PFSK-1 (cell line): ENCODE results near the gene PFKP.

Experiments
- FOXP2 ChIP-seq: optimal IDR thresholded peaks from 2 replicates; pipeline ENCODE3; 2011; ENCODE audit warnings: borderline replicate concordance, control low read depth, inconsistent platforms; ENCODE audit not compliant: insufficient read depth; ENCODE audit errors: extremely low read length, extremely low read depth
- POLR2AphosphoS5 ChIP-seq: IDR thresholded peaks from 2 replicates; pipeline ENCODE4 v1.6.1; 2012; ENCODE audit warnings: low read depth, mild to moderate bottlenecking, control low read depth, low read length, moderate library complexity
- REST ChIP-seq, 2 experiments: IDR thresholded peaks; 2 replicates each; pipeline versions ENCODE4 v1.6.1 to v1.8.0; 2011 to 2012; ENCODE audit warnings: low read depth in 2 of 2, low read length in 2 of 2, control low read depth in 1 of 2, inconsistent platforms in 1 of 2, mild to moderate bottlenecking in 1 of 2, moderate library complexity in 1 of 2; ENCODE audit not compliant: insufficient read depth in 1 of 2
- SIN3A ChIP-seq: IDR thresholded peaks from 2 replicates; pipeline ENCODE4 v1.6.1; 2012; ENCODE audit warnings: mild to moderate bottlenecking, low read length, moderate library complexity, borderline replicate concordance; ENCODE audit not compliant: insufficient read depth
- TAF1 ChIP-seq: IDR thresholded peaks from 2 replicates; pipeline ENCODE4 v1.6.1; 2012; ENCODE audit warnings: low read length, control low read depth, borderline replicate concordance; ENCODE audit not compliant: insufficient read depth

PFKP gene

GRCh38 chr10:3140280-3140679, 72.9 kb downstream of the PFKP start:
- no peak for TF ChIP-seq FOXP2
- TF ChIP-seq TAF1 = no peak

GRCh38 chr10:3141351-3142005, 74.1 kb downstream of the PFKP start:
- TF ChIP-seq SIN3A (no peak), POLR2AphosphoS5 (peak; percentile 15; the same call in 1 of the 2 replicates)

GRCh38 chr10:3142146-3142875, 75.0 kb downstream of the PFKP start:
- TF ChIP-seq FOXP2 (no peak), REST (IDR thresholded peaks at IDR 0.05; ENCODE audit: insufficient read depth in 1 of 2, low read depth in 2 of 2, low read length in 2 of 2) (no peak), POLR2AphosphoS5 (no peak; the same call in 1 of the 2 replicates)

GRCh38 chr10:3143366-3143765, 76.0 kb downstream of the PFKP start:
- TF ChIP-seq POLR2AphosphoS5 (no peak), TAF1 (no peak), FOXP2 (no peak), REST (IDR thresholded peaks at IDR 0.05; ENCODE audit: insufficient read depth in 1 of 2, low read depth in 2 of 2, low read length in 2 of 2) (no peak), SIN3A (no peak)

- no peak for TF ChIP-seq POLR2AphosphoS5
- TF ChIP-seq REST (IDR thresholded peaks at IDR 0.05; ENCODE audit: insufficient read depth in 1 of 2, low read depth in 2 of 2, low read length in 2 of 2) = no peak
- TF ChIP-seq SIN3A = no peak
- no peak for TF ChIP-seq TAF1
- TF ChIP-seq FOXP2 = no peak
Observed at GRCh38 chr10:3143791-3144434, 76.6 kb downstream of the PFKP start.

- TF ChIP-seq FOXP2 (no peak), TAF1 (no peak), REST (IDR thresholded peaks at IDR 0.05; ENCODE audit: insufficient read depth in 1 of 2, low read depth in 2 of 2, low read length in 2 of 2) (no peak), POLR2AphosphoS5 (no peak), SIN3A (no peak)
Observed at GRCh38 chr10:3145366-3145765, 78.0 kb downstream of the PFKP start.
